GM20000 (cell line): ENCODE measurements around the gene RFTN2.
A peak's percentile ranks its signal among the peaks of the same experiment; 100 is the strongest.
"Not testable (repeated sequence)": the region's sequence is repeated elsewhere in the genome, so short reads cannot be mapped to it uniquely, and the experiment has no call there.

Experiments
- DNase-seq: peaks from one replicate; pipeline ENCODE4 v3.0.0; 2012; ENCODE audit warnings: low spot score
- TF ChIP-seq, protein P1 (sequence below): IDR thresholded peaks from 2 replicates; pipeline ENCODE4 v1.5.1; 2012; ENCODE audit warnings: mild to moderate bottlenecking, control low read depth; ENCODE audit errors: extremely low read depth, missing control alignments

Gene RFTN2

GRCh38 chr2:197707316-197708213, 32.2 kb upstream of the RFTN2 start:
- TF ChIP-seq, protein P1, sequence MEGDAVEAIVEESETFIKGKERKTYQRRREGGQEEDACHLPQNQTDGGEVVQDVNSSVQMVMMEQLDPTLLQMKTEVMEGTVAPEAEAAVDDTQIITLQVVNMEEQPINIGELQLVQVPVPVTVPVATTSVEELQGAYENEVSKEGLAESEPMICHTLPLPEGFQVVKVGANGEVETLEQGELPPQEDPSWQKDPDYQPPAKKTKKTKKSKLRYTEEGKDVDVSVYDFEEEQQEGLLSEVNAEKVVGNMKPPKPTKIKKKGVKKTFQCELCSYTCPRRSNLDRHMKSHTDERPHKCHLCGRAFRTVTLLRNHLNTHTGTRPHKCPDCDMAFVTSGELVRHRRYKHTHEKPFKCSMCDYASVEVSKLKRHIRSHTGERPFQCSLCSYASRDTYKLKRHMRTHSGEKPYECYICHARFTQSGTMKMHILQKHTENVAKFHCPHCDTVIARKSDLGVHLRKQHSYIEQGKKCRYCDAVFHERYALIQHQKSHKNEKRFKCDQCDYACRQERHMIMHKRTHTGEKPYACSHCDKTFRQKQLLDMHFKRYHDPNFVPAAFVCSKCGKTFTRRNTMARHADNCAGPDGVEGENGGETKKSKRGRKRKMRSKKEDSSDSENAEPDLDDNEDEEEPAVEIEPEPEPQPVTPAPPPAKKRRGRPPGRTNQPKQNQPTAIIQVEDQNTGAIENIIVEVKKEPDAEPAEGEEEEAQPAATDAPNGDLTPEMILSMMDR = peak; percentile 58
- peak; percentile 42 for DNase-seq

GRCh38 chr2:197706839-197707207, 31.4 kb upstream of the RFTN2 start:
- no peak for DNase-seq
- TF ChIP-seq, protein P1 = no peak

GRCh38 chr2:197705912-197706838, 30.8 kb upstream of the RFTN2 start:
- TF ChIP-seq, protein P1 = no peak
- DNase-seq = peak; percentile 21

DNA sequence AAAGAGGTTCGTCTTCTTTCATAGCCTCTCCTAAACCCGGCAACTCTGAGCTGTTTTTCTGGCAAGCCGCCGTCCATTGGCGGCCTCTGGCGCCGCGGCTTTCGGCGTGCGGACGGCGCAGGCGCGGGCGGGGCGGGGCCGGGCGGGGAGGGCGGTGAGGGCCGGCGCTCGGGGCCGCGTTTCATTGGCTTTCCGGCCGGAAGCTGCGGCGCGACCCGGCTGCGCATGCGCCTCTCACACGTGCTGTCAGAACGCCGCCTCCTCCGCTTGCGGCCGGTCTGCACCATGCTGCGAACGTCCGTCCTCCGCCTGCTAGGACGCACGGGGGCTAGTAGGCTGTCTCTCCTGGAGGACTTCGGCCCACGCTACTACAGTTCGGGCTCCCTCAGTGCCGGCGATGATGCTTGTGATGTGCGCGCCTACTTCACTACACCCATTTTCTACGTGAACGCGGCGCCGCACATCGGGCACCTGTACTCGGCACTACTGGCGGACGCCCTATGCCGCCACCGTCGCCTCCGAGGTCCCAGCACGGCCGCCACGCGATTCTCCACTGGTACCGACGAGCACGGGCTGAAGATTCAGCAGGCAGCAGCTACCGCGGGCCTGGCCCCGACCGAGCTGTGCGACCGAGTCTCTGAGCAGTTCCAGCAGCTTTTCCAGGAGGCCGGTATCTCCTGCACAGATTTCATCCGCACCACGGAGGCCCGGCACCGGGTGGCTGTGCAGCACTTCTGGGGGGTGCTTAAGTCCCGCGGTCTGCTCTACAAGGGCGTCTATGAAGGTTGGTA, 29.9 kb upstream of the RFTN2 start, which contains the start of gene MARS2:
Gene MARS2 (plus strand): TSS at position 249 of the 791 bp plus-strand sequence. CDS start 37 bp downstream, at position 286.
- peak; percentile 95 for DNase-seq
- TF ChIP-seq, protein P1 = no peak

DNA sequence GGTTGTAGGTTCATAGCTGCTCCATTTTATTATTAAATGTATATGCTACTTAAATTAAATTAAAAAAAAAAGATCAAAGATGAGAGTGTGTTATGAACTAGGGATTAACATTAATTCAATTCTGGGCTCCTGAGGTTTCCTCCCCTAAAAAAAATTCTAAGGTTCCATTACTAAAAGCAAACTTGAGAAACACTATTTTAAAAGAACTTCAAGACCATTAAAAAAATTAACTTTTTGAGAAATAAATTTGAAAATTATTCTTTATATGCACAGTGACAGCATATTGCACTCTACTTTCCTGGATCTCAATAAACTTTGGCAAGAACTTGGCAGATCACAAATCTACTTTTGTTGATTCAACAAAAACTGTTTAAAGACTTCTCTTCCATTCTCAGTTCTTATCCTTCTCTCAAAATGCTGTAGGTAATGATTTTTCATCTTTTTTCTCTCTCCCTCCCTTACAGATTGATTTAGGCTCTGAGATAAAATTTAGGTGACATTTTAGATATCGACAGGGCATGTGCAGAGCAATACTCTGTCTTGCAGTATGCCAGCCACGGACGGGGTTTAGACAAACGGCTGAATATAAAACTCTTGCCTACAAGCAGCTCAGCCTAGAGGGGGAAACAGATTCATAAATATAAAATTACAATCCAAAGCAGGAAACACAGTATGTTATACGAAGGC, 29.2 kb upstream of the RFTN2 start:
- DNase-seq = no peak
- TF ChIP-seq, protein P1 = no peak

DNA sequence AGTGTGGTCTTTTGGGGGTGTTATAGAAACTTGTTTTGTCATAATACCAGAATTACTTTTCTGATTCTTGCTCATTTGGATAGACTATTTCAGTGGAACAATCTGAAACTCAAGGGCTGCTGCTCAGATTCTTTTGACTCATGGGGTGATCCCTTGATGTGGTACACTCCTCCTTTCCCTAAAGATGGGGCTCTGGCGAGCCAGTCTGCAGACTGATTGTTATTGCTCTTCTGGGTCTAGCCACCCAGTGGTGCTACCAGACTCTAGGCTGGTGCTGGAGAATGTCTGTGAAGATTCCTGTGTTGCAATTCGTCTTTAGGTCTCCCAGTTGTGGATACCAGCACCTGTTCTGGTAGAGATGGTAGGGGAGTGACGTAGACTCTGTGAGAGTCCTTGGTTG, 25.6 kb upstream of the RFTN2 start:
- TF ChIP-seq, protein P1 = no peak

GRCh38 chr2:197699724-197700123, 24.3 kb upstream of the RFTN2 start:
- not testable (repeated sequence) for DNase-seq

More for the DNA sequence above, 25.6 kb upstream of the RFTN2 start:
- no peak for DNase-seq

DNA sequence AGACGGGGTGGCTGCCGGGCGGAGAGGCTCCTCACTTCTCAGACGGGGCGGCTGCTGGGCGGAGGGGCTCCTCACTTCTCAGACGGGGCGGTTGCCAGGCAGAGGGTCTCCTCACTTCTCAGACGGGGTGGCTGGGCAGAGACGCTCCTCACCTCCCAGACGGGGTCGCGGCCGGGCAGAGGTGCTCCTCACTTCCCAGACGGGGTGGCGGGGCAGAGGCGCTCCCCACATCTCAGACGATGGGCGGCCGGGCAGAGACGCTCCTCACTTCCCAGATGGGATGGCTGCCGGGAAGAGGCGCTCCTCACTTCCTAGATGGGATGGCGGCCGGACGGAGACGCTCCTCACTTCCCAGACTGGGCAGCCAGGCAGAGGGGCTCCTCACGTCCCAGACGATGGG, 21.2 kb upstream of the RFTN2 start:
- not testable (repeated sequence) for DNase-seq

- not testable (repeated sequence) for DNase-seq
These were observed 20.6 kb upstream of the RFTN2 start for GRCh38 chr2:197695971-197696370.

DNA sequence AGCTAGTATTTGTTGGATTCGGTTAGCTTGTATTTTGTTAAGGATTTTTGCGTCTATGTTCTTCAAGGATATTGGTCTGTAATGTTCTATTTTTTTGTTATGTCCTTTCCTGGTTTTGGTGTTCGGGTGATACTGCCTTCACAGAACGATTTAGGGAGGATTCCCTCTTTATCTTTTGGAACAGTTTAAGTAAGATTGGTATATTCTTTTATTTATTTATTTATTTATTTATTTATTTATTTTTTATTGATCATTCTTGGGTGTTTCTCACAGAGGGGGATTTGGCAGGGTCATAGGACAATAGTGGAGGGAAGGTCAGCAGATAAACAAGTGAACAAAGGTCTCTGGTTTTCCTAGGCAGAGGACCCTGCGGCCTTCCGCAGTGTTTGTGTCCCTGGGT, 19.8 kb upstream of the RFTN2 start:
- DNase-seq = not testable (repeated sequence)
